ENCODE results near the gene LOC101059915.
"Not testable (repeated sequence)": the region's sequence is repeated elsewhere in the genome, so short reads cannot be mapped to it uniquely, and the experiment has no call there.

The LOC101059915 gene

DNA sequence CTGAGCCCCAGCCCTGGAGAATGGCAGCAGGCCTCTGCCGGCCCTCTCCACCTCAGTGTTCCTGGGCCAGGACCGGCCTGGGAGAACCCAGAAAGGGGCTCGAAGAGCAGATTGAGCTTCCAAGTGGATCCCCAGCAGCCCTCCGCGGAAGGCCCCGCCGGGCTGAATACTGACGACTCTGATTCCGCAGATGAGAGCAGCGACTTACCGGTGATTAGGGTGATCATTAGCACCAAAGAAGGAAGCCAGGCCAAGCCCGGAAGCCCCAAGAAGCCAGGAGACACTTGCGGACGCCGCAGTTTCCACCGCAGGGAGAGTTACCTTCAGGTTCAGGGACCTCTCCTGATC, 876 bp downstream of the LOC101059915 start:
- Histone ChIP-seq H3K4me1 (no peaks in the 10 kb centered on the region), H3K9me3 (no peaks in the 10 kb centered on the region)
- TF ChIP-seq CTCF (IDR thresholded peaks at IDR 0.05; ENCODE audit: low read depth, low read length): no peak

GRCh38 chrX:71669492-71669891, 2.1 kb downstream of the LOC101059915 start:
- DNase-seq: no peak
- H3K4me1 ChIP-seq: no peaks in the 10 kb centered on the region
- H3K27me3 ChIP-seq: no peaks in the 10 kb centered on the region
- no peaks in the 10 kb centered on the region for H3K36me3 ChIP-seq
- TF ChIP-seq CTCF (IDR thresholded peaks at IDR 0.05; ENCODE audit: low read depth, low read length): no peak
- no peak overlapping the region for H3K4me3 ChIP-seq (ENCODE audit: low read depth, low read length)
- H3K9me3 ChIP-seq: no peaks in the 10 kb centered on the region

More for the DNA sequence above, 876 bp downstream of the LOC101059915 start:
- Histone ChIP-seq H3K27me3 (no peaks in the 10 kb centered on the region), H3K36me3 (no peaks in the 10 kb centered on the region), H3K4me3 (ENCODE audit: low read depth, low read length) (no peak overlapping the region)
- DNase-seq: no peak

GRCh38 chrX:71669947-71670346, 2.6 kb downstream of the LOC101059915 start:
- H3K9me3 ChIP-seq; H3K27me3 ChIP-seq; H3K4me3 ChIP-seq (ENCODE audit: low read depth, low read length): not testable (repeated sequence)

DNA sequence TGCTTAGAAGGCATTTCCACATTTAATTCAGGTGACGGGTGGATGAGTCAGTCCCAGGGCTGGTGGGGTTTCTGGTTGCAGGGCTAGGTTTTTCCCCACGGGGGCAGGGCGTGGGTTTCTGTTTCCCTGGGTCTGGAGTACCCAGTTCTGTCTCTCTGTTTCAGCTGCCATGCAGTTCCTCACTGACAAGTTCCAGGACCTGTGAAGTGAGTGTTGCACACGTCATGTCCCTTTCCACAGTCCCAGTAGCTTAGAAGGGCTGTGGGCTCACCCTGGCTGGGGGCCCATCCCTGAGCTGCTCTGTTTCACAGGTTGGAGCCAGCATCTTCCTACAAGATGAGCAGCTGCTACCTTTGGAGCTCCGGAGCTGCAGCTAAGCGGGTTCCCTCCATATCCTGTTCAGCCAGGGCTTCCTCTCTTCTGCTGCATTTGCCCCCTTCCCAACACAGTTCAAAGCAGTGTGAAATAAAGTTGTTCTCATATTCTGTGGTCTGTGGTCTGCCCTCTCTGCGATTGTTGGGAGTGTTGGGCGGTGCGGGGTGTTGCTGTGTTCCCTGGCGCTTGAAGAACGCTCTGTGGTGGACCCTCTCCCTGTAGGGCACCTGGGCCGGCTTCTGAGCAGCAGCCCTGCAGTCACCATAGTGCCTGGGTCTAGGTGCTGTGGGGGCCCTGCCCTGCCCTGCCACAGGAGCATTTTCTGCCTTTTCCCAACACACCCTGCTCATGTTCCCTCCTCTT, 3.9 kb downstream of the LOC101059915 start:
- TF ChIP-seq CTCF (IDR thresholded peaks at IDR 0.05; ENCODE audit: low read depth, low read length): no peak
- Histone ChIP-seq H3K4me1 (no peaks in the 10 kb centered on the region), H3K36me3 (no peaks in the 10 kb centered on the region), H3K9me3 (no peaks in the 10 kb centered on the region), H3K27me3 (no peaks in the 10 kb centered on the region), H3K4me3 (ENCODE audit: low read depth, low read length) (no peak overlapping the region)
- DNase-seq: no peak

More at GRCh38 chrX:71669947-71670346, 2.6 kb downstream of the LOC101059915 start:
- not testable (repeated sequence) for H3K36me3 ChIP-seq, H3K4me1 ChIP-seq
- peak; percentile 52 for DNase-seq
- peak; percentile 46 for TF ChIP-seq CTCF (IDR thresholded peaks at IDR 0.05; ENCODE audit: low read depth, low read length)

DNA sequence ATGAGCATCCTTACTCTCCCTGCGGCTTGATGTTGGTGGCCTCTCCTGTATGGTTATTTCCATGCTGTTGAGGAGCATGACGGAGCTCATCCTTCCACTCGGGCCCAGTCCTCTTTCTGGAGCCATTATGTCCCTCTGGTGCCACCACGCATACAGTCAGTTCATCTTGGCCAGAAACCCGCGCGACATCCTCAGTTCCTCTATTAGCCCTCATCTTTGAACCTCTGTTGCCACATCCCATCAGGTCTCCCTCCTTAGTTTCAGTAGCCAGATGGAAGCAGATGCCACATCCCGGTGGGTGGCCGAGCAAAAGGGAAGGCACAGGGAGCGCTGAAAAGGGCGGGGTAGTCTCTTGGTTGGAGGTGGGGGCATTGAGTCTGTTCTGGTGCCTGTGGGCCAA, 4.6 kb downstream of the LOC101059915 start:
- no peaks in the 10 kb centered on the region for H3K9me3 ChIP-seq
- H3K4me3 ChIP-seq (ENCODE audit: low read depth, low read length): no peak overlapping the region
- no peaks in the 10 kb centered on the region for H3K36me3 ChIP-seq
- no peaks in the 10 kb centered on the region for H3K4me1 ChIP-seq
- DNase-seq: no peak
- no peaks in the 10 kb centered on the region for H3K27me3 ChIP-seq
- no peak for TF ChIP-seq CTCF (IDR thresholded peaks at IDR 0.05; ENCODE audit: low read depth, low read length)

- not testable (repeated sequence) for H3K4me3 ChIP-seq (ENCODE audit: low read depth, low read length); H3K36me3 ChIP-seq; DNase-seq; H3K27me3 ChIP-seq; H3K4me1 ChIP-seq; H3K9me3 ChIP-seq
Observed at GRCh38 chrX:71675636-71676035, 8.3 kb downstream of the LOC101059915 start.

DNA sequence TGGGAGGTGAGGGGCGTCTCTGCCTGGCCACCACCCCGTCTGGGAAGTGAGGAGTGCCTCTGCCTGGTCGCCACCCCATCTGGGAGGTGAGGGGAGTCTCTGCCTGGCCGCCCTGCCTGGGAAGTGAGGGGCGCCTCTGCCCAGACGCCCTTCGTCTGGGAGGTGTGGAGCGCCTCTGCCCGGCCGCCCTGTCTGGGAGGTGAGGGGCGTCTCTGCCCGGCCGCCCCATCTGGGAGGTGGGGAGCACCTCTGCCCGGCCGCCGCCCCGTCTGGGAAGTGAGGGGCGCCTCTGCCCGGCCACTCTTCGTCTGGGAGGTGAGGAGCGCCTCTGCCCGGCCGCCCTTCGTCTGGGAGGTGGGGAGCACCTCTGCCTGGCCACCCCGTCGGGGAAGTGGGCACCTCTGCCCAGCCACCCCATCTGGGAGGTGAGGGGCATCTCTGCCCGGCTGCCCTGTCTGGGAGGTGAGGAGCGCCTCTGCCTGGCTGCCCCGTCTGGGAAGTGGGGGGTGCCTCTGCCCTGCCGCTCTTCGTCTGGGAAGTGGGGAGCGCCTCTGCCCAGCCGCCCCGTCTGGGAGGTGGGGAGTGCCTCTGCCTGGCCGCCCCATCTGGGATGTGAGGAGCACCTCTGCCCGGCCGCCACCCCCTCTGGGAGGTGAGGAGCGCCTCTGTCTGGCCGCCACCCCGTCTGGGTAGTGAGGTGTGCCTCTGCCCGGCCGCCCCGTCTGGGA, 8.9 kb downstream of the LOC101059915 start:
- H3K4me1 ChIP-seq; H3K9me3 ChIP-seq; H3K27me3 ChIP-seq; H3K4me3 ChIP-seq (ENCODE audit: low read depth, low read length); DNase-seq; H3K36me3 ChIP-seq: not testable (repeated sequence)

DNA sequence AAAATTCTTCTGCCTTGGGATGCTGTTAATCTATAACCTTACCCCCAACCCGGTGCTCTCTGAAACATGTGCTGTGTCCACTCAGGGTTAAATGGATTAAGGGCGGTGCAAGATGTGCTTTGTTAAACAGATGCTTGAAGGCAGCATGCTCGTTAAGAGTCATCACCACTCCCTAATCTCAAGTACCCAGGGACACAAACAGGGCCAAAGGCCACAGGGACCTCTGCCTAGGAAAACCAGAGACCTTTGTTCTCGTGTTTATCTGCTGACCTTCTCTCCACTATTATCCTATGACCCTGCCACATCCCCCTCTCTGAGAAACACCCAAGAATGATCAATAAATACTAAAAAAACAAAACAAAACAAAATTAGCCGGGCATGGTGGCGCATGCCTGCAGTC, 9.8 kb downstream of the LOC101059915 start:
- H3K36me3 ChIP-seq; H3K9me3 ChIP-seq; H3K27me3 ChIP-seq; H3K4me1 ChIP-seq; DNase-seq; H3K4me3 ChIP-seq (ENCODE audit: low read depth, low read length): not testable (repeated sequence)
